ENCODE measurements around the gene SEMA6B. TPM values are rescaled to one million over a fixed set of nuclear protein-coding genes. Genes with fewer than 3 reads are reported as not detected.

SEMA6B gene, protein sequence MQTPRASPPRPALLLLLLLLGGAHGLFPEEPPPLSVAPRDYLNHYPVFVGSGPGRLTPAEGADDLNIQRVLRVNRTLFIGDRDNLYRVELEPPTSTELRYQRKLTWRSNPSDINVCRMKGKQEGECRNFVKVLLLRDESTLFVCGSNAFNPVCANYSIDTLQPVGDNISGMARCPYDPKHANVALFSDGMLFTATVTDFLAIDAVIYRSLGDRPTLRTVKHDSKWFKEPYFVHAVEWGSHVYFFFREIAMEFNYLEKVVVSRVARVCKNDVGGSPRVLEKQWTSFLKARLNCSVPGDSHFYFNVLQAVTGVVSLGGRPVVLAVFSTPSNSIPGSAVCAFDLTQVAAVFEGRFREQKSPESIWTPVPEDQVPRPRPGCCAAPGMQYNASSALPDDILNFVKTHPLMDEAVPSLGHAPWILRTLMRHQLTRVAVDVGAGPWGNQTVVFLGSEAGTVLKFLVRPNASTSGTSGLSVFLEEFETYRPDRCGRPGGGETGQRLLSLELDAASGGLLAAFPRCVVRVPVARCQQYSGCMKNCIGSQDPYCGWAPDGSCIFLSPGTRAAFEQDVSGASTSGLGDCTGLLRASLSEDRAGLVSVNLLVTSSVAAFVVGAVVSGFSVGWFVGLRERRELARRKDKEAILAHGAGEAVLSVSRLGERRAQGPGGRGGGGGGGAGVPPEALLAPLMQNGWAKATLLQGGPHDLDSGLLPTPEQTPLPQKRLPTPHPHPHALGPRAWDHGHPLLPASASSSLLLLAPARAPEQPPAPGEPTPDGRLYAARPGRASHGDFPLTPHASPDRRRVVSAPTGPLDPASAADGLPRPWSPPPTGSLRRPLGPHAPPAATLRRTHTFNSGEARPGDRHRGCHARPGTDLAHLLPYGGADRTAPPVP
- polyA plus RNA-seq (2011; rRNA removed) (0.11 and 0.22 TPM in 2 replicates), polyA minus RNA-seq (2011; rRNA and poly(A)+ RNA removed) (0.15 and 0.28 TPM in 2 replicates)

DNA sequence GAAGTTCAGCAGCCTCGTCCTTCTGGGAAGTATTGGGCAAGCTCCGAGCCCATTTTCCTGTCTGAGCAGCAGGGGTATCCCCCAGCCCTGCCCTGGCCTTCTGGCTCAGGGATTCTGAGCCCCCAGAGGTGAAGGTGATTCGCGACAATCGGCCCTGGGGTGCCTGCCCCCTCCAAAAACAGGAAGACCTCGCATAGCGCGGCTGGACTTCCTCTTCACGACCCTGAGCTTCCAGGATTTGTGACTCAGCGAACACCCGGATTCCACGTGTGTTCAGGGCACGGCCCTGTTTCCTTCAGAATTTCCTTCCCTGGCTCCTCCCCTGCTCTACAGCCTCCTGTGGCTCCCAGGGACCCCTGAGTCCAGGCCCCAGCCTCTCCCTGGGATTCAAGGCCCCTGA lies at the start of gene SEMA6B:
SEMA6B (minus strand) TSS at position 116 of the 400 bp plus-strand sequence. CDS start 1,227 bp downstream, outside the sequence.
- H3K36me3 ChIP-seq (ENCODE audit: control insufficient read depth, insufficient read depth, low read length): no peaks in the 10 kb centered on the region
- H3K27me3 ChIP-seq (ENCODE audit: control insufficient read depth, insufficient read depth, low read length): no peaks in the 10 kb centered on the region
- ChIA-PET POLR2A (no interaction called here), CTCF (interaction anchor here (0.6 to 3.4 kb wide), 11 partner anchors 8 to 77 kb away, joined by 3 to 38 read pairs (median 6); partner anchors contain the start of gene LRG1)
- TF ChIP-seq, protein P1, sequence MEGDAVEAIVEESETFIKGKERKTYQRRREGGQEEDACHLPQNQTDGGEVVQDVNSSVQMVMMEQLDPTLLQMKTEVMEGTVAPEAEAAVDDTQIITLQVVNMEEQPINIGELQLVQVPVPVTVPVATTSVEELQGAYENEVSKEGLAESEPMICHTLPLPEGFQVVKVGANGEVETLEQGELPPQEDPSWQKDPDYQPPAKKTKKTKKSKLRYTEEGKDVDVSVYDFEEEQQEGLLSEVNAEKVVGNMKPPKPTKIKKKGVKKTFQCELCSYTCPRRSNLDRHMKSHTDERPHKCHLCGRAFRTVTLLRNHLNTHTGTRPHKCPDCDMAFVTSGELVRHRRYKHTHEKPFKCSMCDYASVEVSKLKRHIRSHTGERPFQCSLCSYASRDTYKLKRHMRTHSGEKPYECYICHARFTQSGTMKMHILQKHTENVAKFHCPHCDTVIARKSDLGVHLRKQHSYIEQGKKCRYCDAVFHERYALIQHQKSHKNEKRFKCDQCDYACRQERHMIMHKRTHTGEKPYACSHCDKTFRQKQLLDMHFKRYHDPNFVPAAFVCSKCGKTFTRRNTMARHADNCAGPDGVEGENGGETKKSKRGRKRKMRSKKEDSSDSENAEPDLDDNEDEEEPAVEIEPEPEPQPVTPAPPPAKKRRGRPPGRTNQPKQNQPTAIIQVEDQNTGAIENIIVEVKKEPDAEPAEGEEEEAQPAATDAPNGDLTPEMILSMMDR (IDR thresholded peaks at IDR 0.05; ENCODE audit: insufficient read depth, low read depth, low read length): no peak
- no peak for DNase-seq (ENCODE audit: low read depth)
- no peak within 1 kb of the TSS for H3K4me3 ChIP-seq (ENCODE audit: low read depth, low read length)

DNA sequence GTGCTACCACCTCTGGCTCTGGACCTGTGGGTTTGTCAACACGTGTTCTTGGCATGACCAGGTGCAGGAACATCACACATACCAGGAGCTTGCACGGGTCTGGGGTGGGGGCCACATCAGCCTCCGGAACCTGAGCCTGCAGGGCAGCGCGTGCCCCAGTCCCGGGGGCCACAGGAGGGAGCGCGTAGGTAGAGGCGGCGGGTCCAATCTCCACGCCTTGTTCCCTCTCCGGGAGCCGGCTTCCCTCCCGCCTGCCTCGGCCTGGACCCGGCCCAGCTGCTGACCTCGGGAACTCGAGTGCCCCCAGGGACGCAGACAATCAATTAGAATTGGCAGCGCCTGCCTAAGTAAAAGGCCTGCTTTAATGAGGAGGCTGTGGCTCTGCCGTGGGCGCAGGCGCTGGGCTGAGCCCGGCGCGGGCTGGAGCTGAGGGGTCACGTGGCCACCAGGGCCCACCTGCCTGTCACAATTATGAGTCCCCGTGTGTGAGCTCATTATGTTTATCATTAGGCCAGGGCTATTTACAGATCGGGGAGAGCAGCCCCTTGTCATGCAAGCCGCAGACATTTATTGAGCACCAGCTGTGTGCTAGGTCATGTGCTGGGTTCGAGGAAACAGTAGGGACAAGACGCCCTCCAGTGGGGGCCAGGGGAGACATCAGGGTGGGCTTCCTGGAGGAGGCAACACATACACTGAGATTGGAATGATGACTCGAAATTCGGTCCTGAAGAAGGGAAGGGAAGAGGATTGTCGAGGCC lies 47.6 kb upstream of the SEMA6B start:
- DNase-seq (ENCODE audit: low read depth): no peak
- CTCF ChIA-PET: interaction anchor here (0.8 to 1.6 kb wide), 3 partner anchors 14 to 30 kb away, joined by 3 to 6 read pairs (median 3); no protein-coding TSS in a partner anchor
- POLR2A ChIA-PET: no interaction called here

DNA sequence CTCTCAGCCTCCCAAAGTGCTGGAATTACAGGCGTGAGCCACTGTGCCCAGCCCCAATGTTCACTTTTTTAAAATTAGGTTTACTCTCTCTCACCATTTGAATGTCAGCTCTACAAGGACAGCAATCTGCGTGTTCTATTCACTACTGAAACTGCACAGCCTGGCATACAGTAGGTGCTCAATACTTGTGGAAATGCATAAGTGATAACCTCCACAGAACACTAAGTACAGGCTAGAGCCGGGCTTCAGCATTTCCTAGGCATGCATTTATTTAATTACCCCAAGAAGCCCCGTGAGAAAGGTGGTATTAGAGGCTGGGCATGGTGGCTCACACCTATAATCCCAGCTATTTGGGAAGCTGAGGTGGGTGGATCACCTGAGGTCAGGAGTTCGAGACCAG lies 46.7 kb upstream of the SEMA6B start:
- no peaks in the 10 kb centered on the region for H3K36me3 ChIP-seq (ENCODE audit: control insufficient read depth, insufficient read depth, low read length)
- TF ChIP-seq, protein P1 (IDR thresholded peaks at IDR 0.05; ENCODE audit: insufficient read depth, low read depth, low read length): no peak
- CTCF ChIA-PET: interaction anchor here (1.0 kb wide), 1 partner anchor 13 kb away, joined by 3 read pairs; no protein-coding TSS in a partner anchor
- no peak overlapping the region for H3K4me3 ChIP-seq (ENCODE audit: low read depth, low read length)
- POLR2A ChIA-PET: no interaction called here
- H3K27me3 ChIP-seq (ENCODE audit: control insufficient read depth, insufficient read depth, low read length): peaks cover 8% of the 10 kb centered on the region
- no peak for DNase-seq (ENCODE audit: low read depth)

More for the DNA sequence above, 47.6 kb upstream of the SEMA6B start:
- TF ChIP-seq, protein P1 (IDR thresholded peaks at IDR 0.05; ENCODE audit: insufficient read depth, low read depth, low read length): no peak
- Histone ChIP-seq H3K27me3 (ENCODE audit: control insufficient read depth, insufficient read depth, low read length) (peaks cover 10% of the 10 kb centered on the region), H3K4me3 (ENCODE audit: low read depth, low read length) (no peak overlapping the region), H3K36me3 (ENCODE audit: control insufficient read depth, insufficient read depth, low read length) (no peaks in the 10 kb centered on the region)

DNA sequence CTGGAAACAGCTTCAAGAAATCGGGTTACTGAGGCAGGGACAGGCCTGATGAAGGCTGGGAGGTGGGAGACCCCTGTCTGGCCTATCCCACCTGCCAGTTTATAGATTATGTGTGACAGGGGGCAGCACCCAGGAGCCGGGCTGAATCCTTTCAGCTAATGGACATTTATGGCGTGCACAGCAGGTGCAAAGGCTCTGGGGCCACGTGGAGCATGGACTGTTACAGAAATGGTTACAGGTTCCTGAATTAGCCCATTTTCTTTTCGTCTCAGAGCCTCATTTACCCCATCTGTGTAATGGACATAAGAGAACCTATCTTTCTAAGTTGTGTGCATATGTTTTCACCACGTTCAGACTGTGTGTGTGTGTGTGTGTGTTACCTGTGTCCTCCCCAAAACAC lies 45.4 kb upstream of the SEMA6B start:
- Histone ChIP-seq H3K4me3 (ENCODE audit: low read depth, low read length) (no peak overlapping the region), H3K27me3 (ENCODE audit: control insufficient read depth, insufficient read depth, low read length) (peaks cover 6% of the 10 kb centered on the region), H3K36me3 (ENCODE audit: control insufficient read depth, insufficient read depth, low read length) (no peaks in the 10 kb centered on the region)
- ChIA-PET CTCF (interaction anchor here (0.6 to 1.0 kb wide), 3 partner anchors 9 to 31 kb away, joined by 3 to 4 read pairs (median 3); no protein-coding TSS in a partner anchor), POLR2A (no interaction called here)
- no peak for DNase-seq (ENCODE audit: low read depth)
- TF ChIP-seq, protein P1 (IDR thresholded peaks at IDR 0.05; ENCODE audit: insufficient read depth, low read depth, low read length): no peak
